ENCODE data around the gene SPESP1.

SPESP1 gene

GRCh38 chr15:68924866-68925560, 5.3 kb upstream of the SPESP1 start:
- no peak overlapping the region for H3K9ac ChIP-seq (ENCODE audit: insufficient read length, low read depth)
- no peaks in the 10 kb centered on the region for H3K27me3 ChIP-seq (ENCODE audit: insufficient read depth, insufficient read length)
- peaks cover 13% of the 10 kb centered on the region for H3K9me3 ChIP-seq (ENCODE audit: insufficient read depth, low read length)
- H3K36me3 ChIP-seq (ENCODE audit: insufficient read depth, insufficient read length, low read length): no peaks in the 10 kb centered on the region
- no peak for TF ChIP-seq ZNF274 (IDR thresholded peaks at IDR 0.05; ENCODE audit: low read depth, low read length)
- TF ChIP-seq SUZ12 (IDR thresholded peaks at IDR 0.05; ENCODE audit: extremely low read depth, insufficient read depth, insufficient read length): no peak
- no peak for TF ChIP-seq YY1 (IDR thresholded peaks at IDR 0.05; ENCODE audit: insufficient read depth, insufficient read length)
- DNase-seq (ENCODE audit: low read depth, low spot score): peak; percentile 77
- H3K4me1 ChIP-seq (ENCODE audit: insufficient read depth, insufficient read length): no peaks in the 10 kb centered on the region
- no peak overlapping the region for H3K4me3 ChIP-seq (ENCODE audit: insufficient read length, low read depth)

- DNase-seq (ENCODE audit: low read depth, low spot score): no peak
- Histone ChIP-seq H3K9me3 (ENCODE audit: insufficient read depth, low read length) (peaks cover 21% of the 10 kb centered on the region), H3K4me3 (ENCODE audit: insufficient read length, low read depth) (no peak overlapping the region), H3K27me3 (ENCODE audit: insufficient read depth, insufficient read length) (no peaks in the 10 kb centered on the region), H3K9ac (ENCODE audit: insufficient read length, low read depth) (no peak overlapping the region), H3K36me3 (ENCODE audit: insufficient read depth, insufficient read length, low read length) (no peaks in the 10 kb centered on the region), H3K4me1 (ENCODE audit: insufficient read depth, insufficient read length) (no peaks in the 10 kb centered on the region)
- no peak for TF ChIP-seq SUZ12 (IDR thresholded peaks at IDR 0.05; ENCODE audit: extremely low read depth, insufficient read depth, insufficient read length)
- TF ChIP-seq YY1 (IDR thresholded peaks at IDR 0.05; ENCODE audit: insufficient read depth, insufficient read length): no peak
- TF ChIP-seq ZNF274 (IDR thresholded peaks at IDR 0.05; ENCODE audit: low read depth, low read length): no peak
These were observed 2.7 kb downstream of the SPESP1 start for GRCh38 chr15:68933001-68933400.

- Histone ChIP-seq H3K9ac (ENCODE audit: insufficient read length, low read depth) (no peak overlapping the region), H3K27me3 (ENCODE audit: insufficient read depth, insufficient read length) (no peaks in the 10 kb centered on the region), H3K4me1 (ENCODE audit: insufficient read depth, insufficient read length) (no peaks in the 10 kb centered on the region), H3K4me3 (ENCODE audit: insufficient read length, low read depth) (no peak overlapping the region), H3K36me3 (ENCODE audit: insufficient read depth, insufficient read length, low read length) (no peaks in the 10 kb centered on the region), H3K9me3 (ENCODE audit: insufficient read depth, low read length) (peaks cover 14% of the 10 kb centered on the region)
- TF ChIP-seq ZNF274 (IDR thresholded peaks at IDR 0.05; ENCODE audit: low read depth, low read length): no peak
- no peak for TF ChIP-seq SUZ12 (IDR thresholded peaks at IDR 0.05; ENCODE audit: extremely low read depth, insufficient read depth, insufficient read length)
- TF ChIP-seq YY1 (IDR thresholded peaks at IDR 0.05; ENCODE audit: insufficient read depth, insufficient read length): no peak
- no peak for DNase-seq (ENCODE audit: low read depth, low spot score)
These were observed 4.0 kb downstream of the SPESP1 start for GRCh38 chr15:68934341-68934740.

GRCh38 chr15:68935400-68935937, 5.1 kb downstream of the SPESP1 start:
- H3K36me3 ChIP-seq (ENCODE audit: insufficient read depth, insufficient read length, low read length): no peaks in the 10 kb centered on the region

GRCh38 chr15:68939501-68939900, 9.2 kb downstream of the SPESP1 start:
- TF ChIP-seq SUZ12 (IDR thresholded peaks at IDR 0.05; ENCODE audit: extremely low read depth, insufficient read depth, insufficient read length) (no peak), ZNF274 (IDR thresholded peaks at IDR 0.05; ENCODE audit: low read depth, low read length) (no peak), YY1 (IDR thresholded peaks at IDR 0.05; ENCODE audit: insufficient read depth, insufficient read length) (no peak)
- no peaks in the 10 kb centered on the region for H3K4me1 ChIP-seq (ENCODE audit: insufficient read depth, insufficient read length)
- H3K4me3 ChIP-seq (ENCODE audit: insufficient read length, low read depth): no peak overlapping the region
- H3K27me3 ChIP-seq (ENCODE audit: insufficient read depth, insufficient read length): no peaks in the 10 kb centered on the region
- H3K9ac ChIP-seq (ENCODE audit: insufficient read length, low read depth): no peak overlapping the region
- DNase-seq (ENCODE audit: low read depth, low spot score): no peak
- no peaks in the 10 kb centered on the region for H3K36me3 ChIP-seq (ENCODE audit: insufficient read depth, insufficient read length, low read length)
- no peaks in the 10 kb centered on the region for H3K9me3 ChIP-seq (ENCODE audit: insufficient read depth, low read length)

More at GRCh38 chr15:68935400-68935937, 5.1 kb downstream of the SPESP1 start:
- H3K9me3 ChIP-seq (ENCODE audit: insufficient read depth, low read length): peaks cover 3% of the 10 kb centered on the region; the same call in 1 of the 2 replicates
- no peak overlapping the region for H3K9ac ChIP-seq (ENCODE audit: insufficient read length, low read depth)
- H3K27me3 ChIP-seq (ENCODE audit: insufficient read depth, insufficient read length): no peaks in the 10 kb centered on the region
- TF ChIP-seq YY1 (IDR thresholded peaks at IDR 0.05; ENCODE audit: insufficient read depth, insufficient read length) (no peak), ZNF274 (IDR thresholded peaks at IDR 0.05; ENCODE audit: low read depth, low read length) (no peak), SUZ12 (IDR thresholded peaks at IDR 0.05; ENCODE audit: extremely low read depth, insufficient read depth, insufficient read length) (no peak)
- no peaks in the 10 kb centered on the region for H3K4me1 ChIP-seq (ENCODE audit: insufficient read depth, insufficient read length)
- no peak for DNase-seq (ENCODE audit: low read depth, low spot score)
- H3K4me3 ChIP-seq (ENCODE audit: insufficient read length, low read depth): no peak overlapping the region

- no peaks in the 10 kb centered on the region for H3K4me1 ChIP-seq (ENCODE audit: insufficient read depth, insufficient read length)
- H3K27me3 ChIP-seq (ENCODE audit: insufficient read depth, insufficient read length): no peaks in the 10 kb centered on the region
- H3K9me3 ChIP-seq (ENCODE audit: insufficient read depth, low read length): no peaks in the 10 kb centered on the region
- DNase-seq (ENCODE audit: low read depth, low spot score): no peak
- H3K4me3 ChIP-seq (ENCODE audit: insufficient read length, low read depth): no peak overlapping the region
- no peak overlapping the region for H3K9ac ChIP-seq (ENCODE audit: insufficient read length, low read depth)
- H3K36me3 ChIP-seq (ENCODE audit: insufficient read depth, insufficient read length, low read length): no peaks in the 10 kb centered on the region
- no peak for TF ChIP-seq YY1 (IDR thresholded peaks at IDR 0.05; ENCODE audit: insufficient read depth, insufficient read length)
- no peak for TF ChIP-seq ZNF274 (IDR thresholded peaks at IDR 0.05; ENCODE audit: low read depth, low read length)
These were observed 21.5 kb downstream of the SPESP1 start for GRCh38 chr15:68951813-68952212.

- Histone ChIP-seq H3K27me3 (ENCODE audit: insufficient read depth, insufficient read length) (no peaks in the 10 kb centered on the region), H3K36me3 (ENCODE audit: insufficient read depth, insufficient read length, low read length) (no peaks in the 10 kb centered on the region), H3K9ac (ENCODE audit: insufficient read length, low read depth) (no peak overlapping the region), H3K4me3 (ENCODE audit: insufficient read length, low read depth) (no peak overlapping the region), H3K4me1 (ENCODE audit: insufficient read depth, insufficient read length) (no peaks in the 10 kb centered on the region), H3K9me3 (ENCODE audit: insufficient read depth, low read length) (peaks cover 7% of the 10 kb centered on the region; the same call in 1 of the 2 replicates)
- DNase-seq (ENCODE audit: low read depth, low spot score): no peak
- TF ChIP-seq YY1 (IDR thresholded peaks at IDR 0.05; ENCODE audit: insufficient read depth, insufficient read length) (no peak), SUZ12 (IDR thresholded peaks at IDR 0.05; ENCODE audit: extremely low read depth, insufficient read depth, insufficient read length) (no peak), ZNF274 (IDR thresholded peaks at IDR 0.05; ENCODE audit: low read depth, low read length) (no peak)
These were observed 27.4 kb downstream of the SPESP1 start for GRCh38 chr15:68957696-68958095.
